CD14-positive monocyte (primary cell): ENCODE data around the gene ERLEC1. TPM values are rescaled to one million over a fixed set of nuclear protein-coding genes. Genes with fewer than 3 reads are reported as not detected.
A peak's percentile ranks its signal among the peaks of the same experiment; 100 is the strongest.

ENCODE experiments used
- DNase-seq, 3 donors: peaks; one replicate each; pipeline ENCODE4 v3.0.0-alpha.2; 2011 to 2022
- H2AFZ ChIP-seq: 2 replicates; pipeline ENCODE4 v1.6.0; 2012; ENCODE audit warnings: mild to moderate bottlenecking, low read depth, low read length, inconsistent platforms; ENCODE audit not compliant: insufficient read depth, poor library complexity, severe bottlenecking
- H3K27ac ChIP-seq, 2 donors: 1 replicate in 1 of 2; 2 replicates in 1 of 2; pipeline ENCODE4 v1.5.1; 2012 to 2013; ENCODE audit warnings: low read length in 2 of 2, control low read depth in 1 of 2, inconsistent platforms in 1 of 2, low read depth in 1 of 2, mild to moderate bottlenecking in 1 of 2
- H3K27me3 ChIP-seq, 2 donors: one replicate each; pipeline versions ENCODE4 v1.6.0 to v1.6.1; 2011 to 2013; ENCODE audit warnings: low read length in 2 of 2; ENCODE audit not compliant: control insufficient read depth in 2 of 2, insufficient read depth in 2 of 2
- H3K36me3 ChIP-seq, 2 donors: replicated peaks in 1 of 2; 1 replicate in 1 of 2; 2 replicates in 1 of 2; pipeline versions ENCODE4 v1.5.1 to v1.6.1; 2012 to 2013; ENCODE audit warnings: low read length in 2 of 2, control low read depth in 1 of 2, inconsistent platforms in 1 of 2, mild to moderate bottlenecking in 1 of 2; ENCODE audit not compliant: insufficient read depth in 2 of 2, control insufficient read depth in 1 of 2
- H3K4me1 ChIP-seq, 2 donors: 1 replicate in 1 of 2; 2 replicates in 1 of 2; pipeline versions ENCODE4 v1.5.1 to v1.6.1; 2012 to 2013; ENCODE audit warnings: low read length in 2 of 2, control low read depth in 1 of 2, inconsistent platforms in 1 of 2, mild to moderate bottlenecking in 1 of 2, moderate library complexity in 1 of 2; ENCODE audit not compliant: insufficient read depth in 2 of 2, control insufficient read depth in 1 of 2
- H3K4me2 ChIP-seq: replicated peaks from 2 replicates; pipeline ENCODE3; 2012; ENCODE audit warnings: low read length, moderate library complexity, mild to moderate bottlenecking; ENCODE audit not compliant: poor library complexity, severe bottlenecking; ENCODE audit errors: extremely low read depth
- H3K4me3 ChIP-seq, 3 experiments: fragments of 200-600 bp in 1 of 3; sonication (generic) in 1 of 3; replicated peaks in 1 of 3; 1 replicate in 2 of 3; 2 replicates in 1 of 3; pipeline ENCODE4 v1.5.1; 2011 to 2013; ENCODE audit warnings: low read length in 3 of 3, mild to moderate bottlenecking in 3 of 3, control low read depth in 2 of 3, low read depth in 2 of 3, inconsistent platforms in 1 of 3, moderate library complexity in 1 of 3
- H3K79me2 ChIP-seq: 2 replicates; pipeline ENCODE4 v1.6.0; 2012; ENCODE audit warnings: mild to moderate bottlenecking, control low read depth, inconsistent platforms, low read length, moderate library complexity; ENCODE audit not compliant: insufficient read depth
- H3K9ac ChIP-seq: 2 replicates; pipeline ENCODE4 v1.6.0; 2017; ENCODE audit warnings: low read length, mild to moderate bottlenecking; ENCODE audit not compliant: insufficient read depth, poor library complexity, severe bottlenecking
- H3K9me3 ChIP-seq, 2 donors: replicated peaks in 1 of 2; 1 replicate in 1 of 2; 2 replicates in 1 of 2; pipeline versions ENCODE4 v1.5.1 to v1.6.1; 2012 to 2013; ENCODE audit warnings: low read length in 2 of 2, control low read depth in 1 of 2; ENCODE audit not compliant: control insufficient read depth in 1 of 2, insufficient read depth in 1 of 2
- H4K20me1 ChIP-seq: 2 replicates; pipeline ENCODE4 v1.6.0; 2012; ENCODE audit warnings: mild to moderate bottlenecking, low read length, control low read depth, moderate library complexity; ENCODE audit not compliant: insufficient read depth
- H3K27ac Mint-ChIP-seq, 7 donors: one replicate each; pipeline ENCODE4 v1.8.0; 2020; ENCODE audit warnings: mild to moderate bottlenecking in 7 of 7, mixed read lengths in 7 of 7, moderate library complexity in 6 of 7, inconsistent platforms in 2 of 7
- H3K27me3 Mint-ChIP-seq, 3 donors: one replicate each; pipeline ENCODE4 v1.8.0; 2021 to 2022; ENCODE audit warnings: low read depth in 3 of 3, mild to moderate bottlenecking in 3 of 3, mixed read lengths in 3 of 3, moderate library complexity in 3 of 3, inconsistent platforms in 1 of 3
- H3K36me3 Mint-ChIP-seq, 2 donors: one replicate each; pipeline ENCODE4 v1.8.0; 2020; ENCODE audit warnings: mixed read lengths in 2 of 2, inconsistent platforms in 1 of 2, mild to moderate bottlenecking in 1 of 2
- H3K4me1 Mint-ChIP-seq: one replicate; pipeline ENCODE4 v1.8.0; 2020; ENCODE audit warnings: mild to moderate bottlenecking, mixed read lengths
- H3K4me3 Mint-ChIP-seq, 2 donors: one replicate each; pipeline ENCODE4 v1.8.0; 2020; ENCODE audit warnings: mild to moderate bottlenecking in 2 of 2, mixed read lengths in 2 of 2, moderate library complexity in 1 of 2
- H3K9me3 Mint-ChIP-seq, 7 donors: one replicate each; pipeline ENCODE4 v1.8.0; 2020 to 2022; ENCODE audit warnings: mixed read lengths in 7 of 7, mild to moderate bottlenecking in 6 of 7, moderate library complexity in 6 of 7, inconsistent platforms in 2 of 7
- CTCF ChIP-seq: fragments of 200-600 bp; IDR thresholded peaks from one replicate; pipeline ENCODE4 v1.8.0; 2022; ENCODE audit warnings: antibody characterized with exemption, mild to moderate bottlenecking
- WGBS: methylation state at CpG from one replicate; pipeline ENCODE4 v1.1.5; 2013; ENCODE audit warnings: missing lambda C conversion rate; ENCODE audit not compliant: insufficient coverage; 5-methylcytosine and 5-hydroxymethylcytosine counted together
- intact Hi-C, 2 donors: fragments of 100-400 bp; cut with micrococcal nuclease; formaldehyde crosslinking; loops; one replicate each; pipeline versions ENCODE4 v1.15.0 to v1.15.1; 2023
- polyA plus RNA-seq, 3 donors: library from polyadenylated mRNA; depleted of rRNA in 1 of 3; unstranded in 2 of 3; stranded (reverse) in 1 of 3; fragments of 300-500 nt in 2 of 3; fragments of >200 nt in 1 of 3; fragmentation: Illumina TruSeq in 2 of 3; gene quantifications; 1 replicate in 2 of 3; 2 replicates in 1 of 3; pipeline ENCODE4 v1.2.3, GENCODE V29; 2012 to 2021

The ERLEC1 gene
- polyA plus RNA-seq, 3 donors: 11.4 to 23.8 (median 23.7) TPM

- H3K79me2 ChIP-seq: no peaks in the 10 kb centered on the region
- peaks cover 11 to 12% of the 10 kb centered on the region in 2 donors for H3K4me1 ChIP-seq
Observed at GRCh38 chr2:53739032-53739431, 47.8 kb upstream of the ERLEC1 start.

GRCh38 chr2:53740170-53740569, 46.7 kb upstream of the ERLEC1 start:
- no peaks in the 10 kb centered on the region for H3K9me3 ChIP-seq
- no peak for DNase-seq
- Mint-ChIP-seq H3K9me3 (peaks cover 0 to 1% (median 0%) of the 10 kb centered on the region in 7 donors), H3K4me3 (no peak overlapping the region), H3K27me3 (peaks cover 0 to 1% (median 0%) of the 10 kb centered on the region in 3 donors), H3K27ac (no peak overlapping the region), H3K36me3 (peaks cover 21 to 26% of the 10 kb centered on the region in 2 donors), H3K4me1 (peaks cover 11% of the 10 kb centered on the region)
- H3K27me3 ChIP-seq: no peaks in the 10 kb centered on the region
- H4K20me1 ChIP-seq: no peaks in the 10 kb centered on the region
- H3K27ac ChIP-seq: no peak overlapping the region
- no peak for TF ChIP-seq CTCF
- intact Hi-C loops: no loop called here
- peaks cover 11 to 12% of the 10 kb centered on the region in 2 donors for H3K4me1 ChIP-seq
- H3K4me3 ChIP-seq: no peak overlapping the region
- no peak overlapping the region for H2AFZ ChIP-seq
- no peak overlapping the region for H3K9ac ChIP-seq
- H3K4me2 ChIP-seq: no peak overlapping the region
- H3K79me2 ChIP-seq: no peaks in the 10 kb centered on the region
- H3K36me3 ChIP-seq: peaks cover 0 to 12% of the 10 kb centered on the region in 2 donors

More at GRCh38 chr2:53739032-53739431, 47.8 kb upstream of the ERLEC1 start:
- Histone ChIP-seq H3K9me3 (no peaks in the 10 kb centered on the region), H3K9ac (no peak overlapping the region), H3K4me3 (no peak overlapping the region), H3K36me3 (peaks cover 0 to 14% of the 10 kb centered on the region in 2 donors), H3K27me3 (no peaks in the 10 kb centered on the region), H2AFZ (no peak overlapping the region), H3K27ac (peak overlapping the region in 1 of 2 donors; percentile 44), H4K20me1 (no peaks in the 10 kb centered on the region), H3K4me2 (no peak overlapping the region)
- WGBS: no CpG with 5 or more reads among the region's 1 CpG
- Mint-ChIP-seq H3K4me3 (no peak overlapping the region), H3K9me3 (peaks cover 0 to 5% (median 0%) of the 10 kb centered on the region in 7 donors), H3K27me3 (peaks cover 0 to 1% (median 0%) of the 10 kb centered on the region in 3 donors), H3K4me1 (peaks cover 11% of the 10 kb centered on the region), H3K36me3 (peaks cover 31 to 34% of the 10 kb centered on the region in 2 donors), H3K27ac (no peak overlapping the region)
- intact Hi-C loops: no loop called here
- no peak for TF ChIP-seq CTCF
- no peak for DNase-seq
